ENCODE data around the gene STAT3. TPM values are rescaled to one million over a fixed set of nuclear protein-coding genes. Genes with fewer than 3 reads are reported as not detected.

STAT3 gene
- total RNA-seq, 4 donors from 2014 or later: 134 to 255 (median 180) TPM

GRCh38 chr17:42365136-42365535 is 23.1 kb downstream of the STAT3 start:
- TF ChIP-seq CTCF (IDR thresholded peaks at IDR 0.05; ENCODE audit: low read depth): no peak

- TF ChIP-seq CTCF (IDR thresholded peaks at IDR 0.05; ENCODE audit: low read depth): no peak
Measured at GRCh38 chr17:42363767-42364585, 24.3 kb downstream of the STAT3 start.

- no peak for TF ChIP-seq CTCF (IDR thresholded peaks at IDR 0.05; ENCODE audit: low read depth)
Measured at GRCh38 chr17:42363231-42363630, 25.0 kb downstream of the STAT3 start.

- TF ChIP-seq CTCF (IDR thresholded peaks at IDR 0.05; ENCODE audit: low read depth): no peak
Measured at GRCh38 chr17:42362245-42362961, 25.8 kb downstream of the STAT3 start.

- no peak for TF ChIP-seq CTCF (IDR thresholded peaks at IDR 0.05; ENCODE audit: low read depth)
Measured at GRCh38 chr17:42361781-42362186, 26.5 kb downstream of the STAT3 start.

GRCh38 chr17:42359133-42359532 is 29.1 kb downstream of the STAT3 start:
- no peak for TF ChIP-seq CTCF (IDR thresholded peaks at IDR 0.05; ENCODE audit: low read depth)

GRCh38 chr17:42358434-42358833 is 29.8 kb downstream of the STAT3 start:
- TF ChIP-seq CTCF (IDR thresholded peaks at IDR 0.05; ENCODE audit: low read depth): no peak

Measured in subcutaneous adipose tissue (tissue), 4 donors.